Measurements from ENCODE around the gene TPT1.
A peak's percentile ranks its signal among the peaks of the same experiment; 100 is the strongest.

Gene TPT1

DNA sequence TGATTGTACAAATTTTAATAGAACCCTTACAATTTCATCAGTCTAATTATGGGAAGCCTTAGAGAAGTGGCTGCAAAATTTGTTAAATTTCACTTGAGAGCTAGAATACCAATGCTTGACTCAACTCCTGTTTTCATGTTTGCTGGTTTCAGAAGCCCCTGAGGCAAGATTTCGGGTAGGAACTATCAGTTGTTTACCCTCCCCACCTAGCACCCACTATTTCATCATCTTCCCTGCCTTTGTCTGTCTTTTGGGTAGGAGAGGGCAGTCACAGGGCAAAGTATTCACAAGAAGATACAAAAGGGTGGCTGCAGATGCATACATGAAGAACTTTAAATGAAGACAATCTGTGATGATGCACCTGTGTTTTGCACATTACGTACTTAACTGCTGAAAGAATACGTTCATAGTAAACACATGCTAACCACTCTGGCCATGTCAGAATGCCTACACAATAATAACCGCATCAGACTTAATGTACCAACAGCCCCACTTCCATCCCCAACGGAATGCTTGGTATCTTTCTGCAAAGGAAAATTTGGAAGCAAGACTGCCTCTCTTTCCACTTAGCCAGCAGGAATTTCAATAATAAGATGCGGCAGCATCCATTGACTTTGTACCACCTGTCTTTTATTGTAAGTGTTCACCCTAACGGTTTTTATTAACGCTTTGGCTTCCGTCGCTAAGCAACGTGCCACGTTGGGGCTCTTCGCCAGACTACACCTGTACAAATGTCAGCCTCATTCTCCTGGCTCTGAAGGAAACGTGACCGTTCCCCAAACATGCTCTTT lies 30.4 kb downstream of the TPT1 start:
- TF ChIP-seq, protein P1, sequence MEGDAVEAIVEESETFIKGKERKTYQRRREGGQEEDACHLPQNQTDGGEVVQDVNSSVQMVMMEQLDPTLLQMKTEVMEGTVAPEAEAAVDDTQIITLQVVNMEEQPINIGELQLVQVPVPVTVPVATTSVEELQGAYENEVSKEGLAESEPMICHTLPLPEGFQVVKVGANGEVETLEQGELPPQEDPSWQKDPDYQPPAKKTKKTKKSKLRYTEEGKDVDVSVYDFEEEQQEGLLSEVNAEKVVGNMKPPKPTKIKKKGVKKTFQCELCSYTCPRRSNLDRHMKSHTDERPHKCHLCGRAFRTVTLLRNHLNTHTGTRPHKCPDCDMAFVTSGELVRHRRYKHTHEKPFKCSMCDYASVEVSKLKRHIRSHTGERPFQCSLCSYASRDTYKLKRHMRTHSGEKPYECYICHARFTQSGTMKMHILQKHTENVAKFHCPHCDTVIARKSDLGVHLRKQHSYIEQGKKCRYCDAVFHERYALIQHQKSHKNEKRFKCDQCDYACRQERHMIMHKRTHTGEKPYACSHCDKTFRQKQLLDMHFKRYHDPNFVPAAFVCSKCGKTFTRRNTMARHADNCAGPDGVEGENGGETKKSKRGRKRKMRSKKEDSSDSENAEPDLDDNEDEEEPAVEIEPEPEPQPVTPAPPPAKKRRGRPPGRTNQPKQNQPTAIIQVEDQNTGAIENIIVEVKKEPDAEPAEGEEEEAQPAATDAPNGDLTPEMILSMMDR (IDR thresholded peaks at IDR 0.05; ENCODE audit: borderline replicate concordance, extremely low read depth, low read length, poor library complexity, severe bottlenecking), result no peak
- TF ChIP-seq EZH2 (IDR thresholded peaks at IDR 0.05; ENCODE audit: borderline replicate concordance, low read depth, low read length, severe bottlenecking), result no peak
- Histone ChIP-seq H3K9ac (ENCODE audit: low read depth, low read length) (no peak overlapping the region), H3K27me3 (ENCODE audit: insufficient read depth, low read length, poor library complexity) (no peaks in the 10 kb centered on the region), H3K4me3 (ENCODE audit: low read depth in 1 of 2, low read length in 2 of 2) (no peak overlapping the region), H3K4me1 (ENCODE audit: insufficient read depth, low read length) (peaks cover 13% of the 10 kb centered on the region), H3K36me3 (ENCODE audit: insufficient read depth, low read length) (no peaks in the 10 kb centered on the region), H3K4me2 (ENCODE audit: insufficient read depth, low read length) (0 out of 2 replicates have a peak overlapping the region, but pooled peaks have one; percentile 28), H4K20me1 (ENCODE audit: insufficient read depth, low read length) (no peaks in the 10 kb centered on the region), H3K79me2 (ENCODE audit: insufficient read depth, low read length) (no peaks in the 10 kb centered on the region), H2AFZ (ENCODE audit: low read depth, low read length) (no peak overlapping the region; the same call in 1 of the 2 replicates), H3K27ac (ENCODE audit: low read length) (no peak overlapping the region), H3K9me3 (ENCODE audit: insufficient read depth, low read length, severe bottlenecking) (no peaks in the 10 kb centered on the region)
- DNase-seq, result no peak
- ATAC-seq (ENCODE audit: insufficient read depth, low read depth), result no peak

DNA sequence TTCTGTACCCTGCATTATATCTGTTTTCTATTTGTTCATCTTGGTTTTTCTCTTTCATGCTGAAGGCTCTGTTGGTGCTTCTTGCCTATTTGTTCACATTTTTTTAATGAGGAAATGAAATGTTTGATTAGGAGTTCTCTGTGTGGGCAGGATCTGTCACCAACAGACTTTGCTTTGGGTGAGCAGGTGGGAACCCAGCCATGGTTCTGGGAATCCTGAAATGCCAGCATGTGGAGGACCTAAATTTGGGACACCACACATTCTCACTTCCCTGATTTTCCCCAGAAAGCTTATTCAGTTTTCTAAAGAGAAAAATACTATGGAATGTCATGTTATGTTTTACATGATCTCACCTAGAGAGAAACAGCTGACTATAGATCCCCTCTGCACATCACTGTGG lies 34.0 kb downstream of the TPT1 start:
- Histone ChIP-seq H3K27ac (ENCODE audit: low read length) (no peak overlapping the region), H3K79me2 (ENCODE audit: insufficient read depth, low read length) (no peaks in the 10 kb centered on the region), H3K27me3 (ENCODE audit: insufficient read depth, low read length, poor library complexity) (no peaks in the 10 kb centered on the region), H4K20me1 (ENCODE audit: insufficient read depth, low read length) (no peaks in the 10 kb centered on the region), H3K4me1 (ENCODE audit: insufficient read depth, low read length) (peaks cover 13% of the 10 kb centered on the region), H3K4me3 (ENCODE audit: low read depth in 1 of 2, low read length in 2 of 2) (no peak overlapping the region), H3K4me2 (ENCODE audit: insufficient read depth, low read length) (no peak overlapping the region), H3K36me3 (ENCODE audit: insufficient read depth, low read length) (no peaks in the 10 kb centered on the region), H3K9me3 (ENCODE audit: insufficient read depth, low read length, severe bottlenecking) (no peaks in the 10 kb centered on the region), H2AFZ (ENCODE audit: low read depth, low read length) (no peak overlapping the region), H3K9ac (ENCODE audit: low read depth, low read length) (no peak overlapping the region)
- TF ChIP-seq, protein P1 (IDR thresholded peaks at IDR 0.05; ENCODE audit: borderline replicate concordance, extremely low read depth, low read length, poor library complexity, severe bottlenecking), result no peak
- no peak for TF ChIP-seq EZH2 (IDR thresholded peaks at IDR 0.05; ENCODE audit: borderline replicate concordance, low read depth, low read length, severe bottlenecking)
- ATAC-seq (ENCODE audit: insufficient read depth, low read depth), result no peak
- no peak for DNase-seq

DNA sequence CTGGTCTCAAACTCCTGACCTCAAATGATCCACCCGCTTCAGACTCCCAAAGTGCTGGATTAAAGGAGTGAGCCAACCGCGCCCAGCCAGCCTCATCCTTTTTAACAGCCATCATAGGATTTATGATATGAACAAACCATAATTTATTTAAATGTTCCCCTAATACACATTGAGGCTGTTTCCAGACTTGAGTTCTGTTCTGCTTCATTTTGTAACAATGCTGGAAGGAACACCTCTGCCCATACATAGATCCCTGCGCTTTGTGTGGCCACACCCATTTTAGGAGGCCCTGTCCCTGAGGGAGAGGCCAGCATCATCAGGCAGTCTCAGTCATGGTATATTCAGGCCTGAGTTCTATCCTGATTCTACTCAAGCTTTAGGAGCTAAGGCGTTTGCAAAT lies 35.9 kb downstream of the TPT1 start:
- H3K4me2 ChIP-seq (ENCODE audit: insufficient read depth, low read length), result no peak overlapping the region
- TF ChIP-seq, protein P1 (IDR thresholded peaks at IDR 0.05; ENCODE audit: borderline replicate concordance, extremely low read depth, low read length, poor library complexity, severe bottlenecking), result no peak
- no peak for TF ChIP-seq EZH2 (IDR thresholded peaks at IDR 0.05; ENCODE audit: borderline replicate concordance, low read depth, low read length, severe bottlenecking)
- no peak overlapping the region for H3K4me3 ChIP-seq (ENCODE audit: low read depth in 1 of 2, low read length in 2 of 2)
- no peak overlapping the region for H2AFZ ChIP-seq (ENCODE audit: low read depth, low read length)
- H3K36me3 ChIP-seq (ENCODE audit: insufficient read depth, low read length), result no peaks in the 10 kb centered on the region
- DNase-seq (no peak), ATAC-seq (ENCODE audit: insufficient read depth, low read depth) (no peak)
- no peak overlapping the region for H3K27ac ChIP-seq (ENCODE audit: low read length)
- H3K9me3 ChIP-seq (ENCODE audit: insufficient read depth, low read length, severe bottlenecking), result no peaks in the 10 kb centered on the region
- H3K4me1 ChIP-seq (ENCODE audit: insufficient read depth, low read length), result peaks cover 7% of the 10 kb centered on the region
- H3K27me3 ChIP-seq (ENCODE audit: insufficient read depth, low read length, poor library complexity), result no peaks in the 10 kb centered on the region
- no peaks in the 10 kb centered on the region for H3K79me2 ChIP-seq (ENCODE audit: insufficient read depth, low read length)
- H4K20me1 ChIP-seq (ENCODE audit: insufficient read depth, low read length), result no peaks in the 10 kb centered on the region
- no peak overlapping the region for H3K9ac ChIP-seq (ENCODE audit: low read depth, low read length)

All from DND-41 (cell line).